Endothelial cell of hepatic sinusoid (primary cell): ENCODE results near the gene JTB.
"Not testable (repeated sequence)": the region's sequence is repeated elsewhere in the genome, so short reads cannot be mapped to it uniquely, and the experiment has no call there.

ENCODE experiments used
- in situ Hi-C: cut with HindIII; loops from 2 replicates; pipeline ENCODE4 v1.10.0; 2017; ENCODE audit warnings: low sequenced_read_pairs

Gene JTB

DNA sequence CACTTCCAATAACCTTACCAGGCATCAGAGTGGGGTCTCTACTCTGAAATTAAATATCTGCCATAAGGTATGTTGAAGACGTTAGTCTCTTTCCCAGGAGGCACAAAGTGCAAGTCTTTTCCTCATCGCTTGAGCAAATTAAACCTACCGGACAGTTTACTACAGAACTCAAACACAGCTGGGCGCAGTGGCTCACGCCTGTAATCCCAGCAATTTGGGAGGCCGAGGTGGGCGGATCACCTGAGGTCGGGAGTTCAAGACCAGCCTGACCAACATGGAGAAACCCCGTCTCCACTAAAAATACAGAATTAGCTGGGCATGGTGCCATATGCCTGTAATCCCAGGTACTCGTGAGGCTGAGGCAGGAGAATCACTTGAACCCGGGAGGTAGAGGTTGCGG lies 1.6 kb upstream of the JTB start:
- in situ Hi-C loops: not testable (repeated sequence)

DNA sequence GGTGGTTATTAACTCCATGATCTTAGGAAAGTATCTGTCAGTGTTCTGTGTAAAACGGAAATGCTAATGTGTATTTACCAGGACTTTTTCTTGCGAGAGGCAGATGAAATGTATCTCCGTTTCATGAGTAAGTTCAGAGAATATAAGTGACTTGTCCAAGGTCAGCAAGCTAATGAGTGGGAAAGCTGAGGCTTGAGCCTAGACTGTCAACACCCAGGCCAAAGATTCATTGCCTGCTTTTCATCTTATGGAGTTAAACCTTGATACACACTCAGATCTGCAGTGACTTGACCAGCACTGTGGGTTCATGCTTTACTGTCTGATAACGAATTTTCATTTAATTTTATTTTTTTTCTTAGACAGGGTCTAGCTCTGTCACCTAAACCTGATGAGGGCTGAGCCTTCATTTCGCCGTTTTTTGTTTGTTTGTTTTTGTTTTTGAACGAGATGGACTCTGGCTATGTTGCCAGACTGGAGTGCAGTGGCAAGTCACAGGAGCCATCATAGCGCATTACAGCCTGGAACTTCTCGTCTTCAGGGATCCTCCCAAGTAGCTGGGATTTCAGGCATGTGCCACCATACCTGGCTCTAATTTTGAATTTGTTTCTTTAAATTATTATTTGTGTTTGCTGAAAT lies 918 bp upstream of the JTB start:
- in situ Hi-C loops: no loop called here

DNA sequence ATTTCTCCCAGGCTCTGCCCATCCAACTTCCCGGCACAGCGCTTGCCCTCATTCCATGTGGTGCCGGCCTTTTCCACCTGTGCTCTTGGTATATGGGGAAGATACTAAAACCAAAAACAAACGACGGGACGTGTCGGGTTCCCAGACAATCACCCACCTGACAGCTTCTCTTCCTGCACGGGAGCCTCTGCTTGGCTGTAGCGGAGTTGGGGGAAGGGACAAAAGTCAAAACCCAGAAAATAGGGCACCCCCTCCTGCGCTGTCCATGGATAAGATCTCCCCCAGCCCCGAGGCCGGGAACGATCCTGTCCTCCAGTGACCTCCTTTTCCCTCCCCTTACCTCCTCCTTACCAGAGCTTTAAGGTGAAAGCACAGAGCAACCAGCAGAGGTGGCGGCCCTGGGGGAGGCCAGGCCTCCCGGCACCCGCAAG lies 640 bp downstream of the JTB start:
- in situ Hi-C loops: no loop called here

DNA sequence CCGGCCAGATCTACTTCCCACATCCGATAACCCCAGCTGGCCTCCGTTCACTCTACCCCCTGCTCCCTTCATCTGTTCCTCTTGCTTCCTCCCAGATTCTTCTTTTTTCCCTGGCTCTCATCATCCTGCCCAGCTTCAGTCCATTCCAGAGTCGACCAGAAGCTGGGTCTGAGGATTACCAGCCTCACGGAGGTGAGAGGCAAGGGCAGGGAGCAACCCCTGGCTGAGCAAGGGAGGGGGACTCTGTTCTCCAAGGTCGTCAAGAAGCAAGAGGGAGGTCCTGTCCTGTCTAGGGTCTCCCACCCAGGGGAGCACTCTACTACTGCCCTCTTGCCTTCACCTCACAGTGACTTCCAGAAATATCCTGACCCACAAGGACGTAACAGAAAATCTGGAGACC lies 3.9 kb downstream of the JTB start:
- in situ Hi-C loops: no loop called here

DNA sequence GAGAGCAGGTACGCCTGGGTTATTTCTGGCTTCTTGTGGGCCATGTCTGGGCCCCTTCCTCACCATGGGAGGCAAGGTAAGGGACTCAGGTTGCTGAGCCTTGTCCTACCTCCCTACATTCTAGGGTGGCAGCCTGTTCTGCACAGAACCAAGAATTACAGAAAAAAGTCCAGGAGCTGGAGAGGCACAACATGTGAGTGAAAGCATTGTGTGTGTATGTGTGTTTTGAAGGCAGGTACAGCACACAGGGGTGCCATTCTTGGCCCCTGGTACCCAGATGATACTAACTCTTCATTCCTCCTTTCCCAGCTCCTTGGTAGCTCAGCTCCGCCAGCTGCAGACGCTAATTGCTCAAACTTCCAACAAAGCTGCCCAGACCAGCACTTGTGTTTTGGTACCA lies 4.4 kb downstream of the JTB start:
- in situ Hi-C loops: no loop called here

DNA sequence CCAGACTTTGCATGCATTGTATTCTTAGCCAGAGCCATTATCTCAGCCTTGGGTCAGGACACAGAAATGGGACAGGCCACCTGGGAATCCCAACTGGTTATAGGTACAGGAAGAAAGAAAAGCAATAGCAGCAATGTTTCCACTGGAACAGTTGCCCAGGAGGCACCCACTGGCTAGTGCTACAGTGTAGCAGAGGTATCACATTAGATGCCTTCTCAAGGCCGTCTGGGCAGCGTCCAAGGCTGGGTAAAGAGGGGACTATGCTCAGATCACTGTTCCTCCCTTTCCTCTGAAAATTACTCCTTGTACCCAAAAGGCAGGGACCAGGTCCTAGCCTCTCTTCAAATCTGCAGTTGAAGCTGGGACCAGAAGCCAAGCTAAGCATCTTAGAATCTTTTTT lies 7.1 kb downstream of the JTB start:
- in situ Hi-C loops: no loop called here

DNA sequence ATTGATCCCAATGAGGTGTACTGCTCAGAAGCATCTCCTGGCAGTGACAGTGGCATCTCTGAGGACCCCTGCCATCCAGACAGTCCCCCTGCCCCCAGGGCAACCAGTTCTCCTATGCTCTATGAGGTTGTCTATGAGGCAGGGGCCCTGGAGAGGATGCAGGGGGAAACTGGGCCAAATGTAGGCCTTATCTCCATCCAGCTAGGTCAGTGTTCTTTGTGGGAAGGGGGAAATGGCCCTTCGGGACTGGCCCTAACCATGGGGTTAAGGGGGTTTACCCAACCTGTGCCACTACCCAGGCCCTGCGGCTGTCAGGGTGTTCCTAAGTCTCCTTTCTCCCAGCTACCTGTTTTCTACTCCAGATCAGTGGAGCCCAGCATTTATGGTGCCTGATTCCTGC lies 8.5 kb downstream of the JTB start:
- in situ Hi-C loops: no loop called here

DNA sequence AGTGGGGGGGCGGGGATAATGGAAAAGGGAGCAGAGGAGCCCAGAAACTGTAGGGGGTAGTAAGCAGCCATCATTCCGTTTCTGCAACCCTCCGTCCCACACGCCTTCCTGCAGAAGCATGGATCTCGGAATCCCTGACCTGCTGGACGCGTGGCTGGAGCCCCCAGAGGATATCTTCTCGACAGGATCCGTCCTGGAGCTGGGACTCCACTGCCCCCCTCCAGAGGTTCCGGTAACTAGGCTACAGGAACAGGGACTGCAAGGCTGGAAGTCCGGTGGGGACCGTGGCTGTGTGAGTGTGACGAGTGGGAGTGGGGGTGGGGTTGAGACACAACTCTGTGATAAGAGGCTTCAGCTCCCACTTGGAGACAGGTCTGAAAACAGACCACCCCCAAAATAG lies 9.1 kb downstream of the JTB start:
- in situ Hi-C loops: no loop called here

DNA sequence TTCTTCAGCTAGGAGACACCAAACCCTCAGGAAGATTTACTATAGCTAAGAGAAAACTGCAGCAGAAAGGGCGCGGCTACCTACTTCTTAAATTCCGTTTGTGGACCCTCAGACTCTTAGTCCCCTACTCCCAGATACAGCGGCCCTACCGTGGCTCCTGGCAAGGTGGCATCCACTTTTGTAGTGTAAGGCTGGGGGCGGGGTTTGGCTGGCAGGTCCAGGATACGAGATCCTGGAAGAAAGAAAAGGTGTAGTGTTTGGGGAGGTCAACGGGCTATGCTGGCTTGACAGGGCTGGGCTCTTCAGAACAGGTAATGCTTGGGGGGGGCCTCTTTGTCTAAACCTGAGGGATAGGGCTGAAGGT lies 9.5 kb downstream of the JTB start:
- in situ Hi-C loops: no loop called here

DNA sequence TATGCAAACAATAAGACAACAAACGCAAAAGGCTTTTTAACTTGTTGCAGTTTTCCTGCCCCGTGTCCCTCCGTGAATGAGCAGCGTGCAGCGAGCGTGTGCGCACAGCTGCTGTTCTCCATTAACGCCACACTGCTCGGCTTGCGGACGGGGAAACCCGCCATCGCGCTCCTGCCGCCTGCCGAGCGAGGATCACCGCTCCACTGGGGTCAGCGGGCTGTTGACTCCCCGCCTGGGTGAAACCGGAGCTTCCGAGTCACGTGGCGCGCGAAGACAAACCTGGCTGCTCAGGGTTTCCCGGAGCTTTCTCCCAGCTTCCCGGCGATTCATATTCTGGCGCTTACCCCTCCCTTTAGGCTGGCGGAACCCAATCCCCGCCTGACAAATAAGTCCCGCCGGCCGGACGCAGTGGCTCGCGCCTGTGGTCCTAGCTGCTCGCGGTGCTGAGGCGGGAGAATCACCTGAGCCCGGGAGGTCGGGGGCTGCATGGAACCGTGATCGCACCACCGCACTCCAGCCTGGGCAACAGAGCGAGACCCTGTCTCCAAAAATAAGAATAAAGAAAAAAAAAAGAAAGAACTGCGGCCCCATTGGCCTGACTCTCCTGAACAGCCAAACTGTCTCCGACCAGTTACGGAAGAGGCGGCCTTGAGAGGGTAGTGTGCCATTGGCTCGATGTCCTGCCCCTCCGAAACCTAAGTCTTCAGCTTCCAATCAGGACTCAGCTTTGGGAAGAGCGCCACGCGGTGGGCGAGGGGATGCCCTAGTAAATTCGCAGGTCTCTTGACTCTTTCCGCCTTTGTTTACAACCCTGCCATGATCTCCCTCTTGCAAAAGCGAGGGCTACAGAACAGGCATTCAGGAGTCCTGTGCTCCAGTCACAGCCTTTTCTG lies 10.1 kb downstream of the JTB start, which contains the start of gene CREB3L4:
TSS of gene CREB3L4 (plus strand) at position 796 of the 893 bp plus-strand sequence. CDS start 624 bp downstream, outside the sequence.
- in situ Hi-C loops: no loop called here

DNA sequence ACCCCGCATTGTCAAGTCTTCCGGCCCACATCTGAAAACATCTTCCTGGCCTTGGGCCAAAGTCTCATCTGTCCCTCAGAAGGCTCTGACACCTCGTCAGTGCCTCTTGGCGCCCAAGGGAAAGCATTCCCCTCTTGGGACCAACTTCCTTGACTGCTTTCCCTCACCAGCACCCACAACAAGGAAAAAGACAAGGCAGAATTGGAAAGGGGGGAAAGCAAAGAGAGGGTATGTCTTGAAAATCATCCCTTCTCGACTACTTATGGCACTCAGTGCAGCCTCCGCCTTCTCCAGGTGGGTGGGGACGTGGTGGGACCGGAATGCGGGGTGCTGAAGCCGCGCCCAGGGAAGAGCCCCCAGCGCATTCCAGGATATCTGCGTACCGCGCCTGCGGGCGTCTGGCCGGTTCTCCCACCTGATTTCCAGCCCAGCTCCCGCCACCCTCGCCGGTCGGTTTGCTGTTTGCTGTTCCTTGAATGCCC lies 13.6 kb downstream of the JTB start:
- in situ Hi-C loops: no loop called here

DNA sequence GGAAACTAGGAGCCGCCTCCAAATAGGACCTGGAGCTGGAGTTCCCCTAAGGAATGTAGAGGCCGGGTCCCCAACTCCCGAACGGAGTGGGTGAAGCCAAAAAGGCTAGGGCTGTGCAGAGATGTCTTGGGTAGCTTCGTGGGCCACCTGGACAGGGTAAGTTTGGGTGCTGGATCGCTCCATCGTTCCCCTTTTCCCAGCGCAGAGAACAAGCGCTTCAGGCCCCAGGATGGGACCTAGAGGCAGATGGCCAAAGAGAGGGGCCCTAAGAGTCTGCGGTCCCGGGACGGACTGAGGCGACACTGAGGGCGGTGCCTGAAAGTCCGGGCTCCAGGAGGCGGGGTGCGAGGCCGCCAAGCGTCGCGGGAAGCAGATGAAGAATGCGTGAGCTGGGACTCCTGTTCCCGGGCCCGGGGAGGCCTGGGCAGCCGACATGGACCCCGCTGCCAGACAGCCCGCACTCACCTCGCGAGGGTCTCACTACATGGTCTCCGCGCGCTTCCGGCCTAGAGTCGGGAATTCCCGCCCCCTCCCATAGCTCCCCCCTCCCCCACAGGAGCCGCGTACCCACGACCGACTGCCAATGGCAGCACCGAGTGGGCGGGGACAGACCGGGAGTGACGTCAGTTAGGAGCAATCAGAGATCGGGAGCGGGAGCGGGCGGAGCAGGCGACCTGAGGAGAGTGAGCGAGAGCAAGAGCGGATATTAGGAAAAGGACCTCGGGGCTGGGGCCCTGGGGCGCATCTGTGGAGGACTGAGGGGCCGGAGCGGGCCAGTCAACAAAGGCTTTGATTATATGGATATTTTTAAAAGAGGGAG lies 14.2 kb downstream of the JTB start, which contains the start of gene SLC39A1:
TSS of gene SLC39A1 (minus strand) at position 508 of the 820 bp plus-strand sequence. CDS start 822 bp downstream, outside the sequence.
- in situ Hi-C loops: no loop called here

DNA sequence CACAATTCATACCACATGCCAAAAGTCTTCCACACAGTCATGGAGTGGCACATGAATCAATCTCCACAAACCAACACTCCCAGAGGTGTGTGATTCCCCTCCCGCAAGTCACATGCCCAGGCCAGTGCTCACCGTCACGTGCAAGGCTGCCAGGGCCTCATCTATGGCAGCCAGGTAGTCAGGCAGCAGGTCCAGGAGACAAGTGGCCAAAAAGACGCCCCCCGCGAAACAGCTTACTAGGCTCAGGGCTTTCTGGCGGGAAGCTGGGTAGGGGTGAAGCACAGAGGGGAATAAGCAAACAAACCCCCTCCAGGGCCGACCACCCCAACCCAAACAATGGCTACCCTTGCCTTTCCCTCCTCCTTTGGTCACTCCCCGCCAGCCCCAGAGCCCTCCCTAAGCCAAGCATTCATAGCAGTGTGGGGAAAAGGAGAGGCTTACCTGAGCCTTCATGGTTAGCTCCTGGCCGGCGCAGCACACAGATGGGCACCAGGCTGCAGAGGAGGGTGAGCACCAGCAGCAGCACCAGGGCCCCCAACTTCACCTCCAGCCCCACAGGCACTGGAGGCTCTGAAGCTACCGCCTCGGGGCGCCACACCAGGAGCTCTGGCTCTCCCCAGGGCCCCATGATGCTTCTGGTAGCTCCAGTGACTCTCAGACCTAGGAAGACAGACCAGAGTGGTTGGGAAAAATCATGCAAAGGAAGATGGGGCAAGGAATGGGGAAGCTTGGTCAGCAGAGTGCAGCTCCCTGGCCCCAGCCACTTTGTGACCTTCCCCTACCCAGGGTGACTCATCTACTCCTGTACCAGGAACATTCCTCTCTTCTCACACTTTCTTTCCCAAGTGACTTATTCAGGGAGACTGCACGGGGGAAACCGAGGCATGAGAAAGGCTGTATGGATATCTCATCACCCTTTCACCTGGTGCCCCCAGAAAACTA lies 15.1 kb downstream of the JTB start:
- in situ Hi-C loops: no loop called here

DNA sequence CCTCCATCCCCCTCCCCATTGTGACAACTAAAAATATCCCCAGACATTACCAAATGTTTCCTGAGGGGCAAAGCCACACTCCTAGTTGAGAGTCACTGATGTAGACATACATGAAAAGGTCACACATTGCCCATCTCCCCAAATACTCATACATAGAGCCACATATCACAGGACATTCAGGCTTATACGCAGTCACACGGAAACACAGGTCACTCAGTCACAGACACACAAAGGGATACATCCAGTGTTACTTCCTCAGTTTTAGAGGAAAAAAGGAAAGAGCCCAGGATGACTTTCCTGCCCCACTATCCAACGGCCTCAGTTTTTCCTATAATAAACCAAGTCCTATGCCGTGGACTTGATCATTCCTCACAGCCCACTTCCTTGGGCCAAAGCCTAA lies 16.1 kb downstream of the JTB start:
- in situ Hi-C loops: no loop called here

DNA sequence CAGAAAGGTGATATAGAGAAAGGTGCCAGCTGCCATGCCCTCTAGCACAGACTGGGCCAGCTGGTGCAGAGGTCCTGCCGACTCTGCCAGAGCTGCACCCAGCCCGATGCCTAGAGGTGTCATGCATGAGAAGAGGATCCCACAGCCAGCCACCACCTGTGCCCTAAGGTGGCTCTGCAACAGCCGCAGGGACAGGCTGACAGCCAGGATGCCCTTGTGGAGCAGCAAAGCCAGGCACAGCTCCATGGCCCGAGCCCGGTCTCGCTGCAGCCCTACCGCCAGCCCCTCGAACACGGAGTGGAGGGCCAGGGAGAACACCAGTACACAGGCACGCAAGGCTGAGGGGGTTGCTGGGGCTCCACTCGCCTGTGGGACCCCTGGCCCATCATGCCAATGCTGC lies 17.3 kb downstream of the JTB start:
- in situ Hi-C loops: no loop called here

DNA sequence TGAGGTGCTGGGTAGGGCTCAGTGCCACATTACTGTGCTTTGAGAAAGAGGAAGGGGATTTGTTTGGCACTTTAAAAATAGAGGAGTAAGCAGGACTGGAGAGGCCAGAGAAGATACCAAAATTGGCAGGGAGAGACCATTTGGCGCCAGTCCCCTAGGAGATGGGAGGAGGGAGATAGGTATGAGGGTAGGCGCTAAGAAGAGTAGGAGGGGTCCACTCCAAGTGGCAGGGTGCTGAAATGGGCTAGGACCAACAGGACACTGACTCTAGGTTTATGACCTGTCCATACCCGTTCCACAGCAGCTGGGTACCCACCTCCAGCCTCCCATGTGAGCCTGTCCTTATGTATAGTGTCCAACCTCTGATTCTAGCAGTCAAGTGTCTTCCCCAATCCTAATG lies 18.0 kb downstream of the JTB start:
- in situ Hi-C loops: no loop called here

DNA sequence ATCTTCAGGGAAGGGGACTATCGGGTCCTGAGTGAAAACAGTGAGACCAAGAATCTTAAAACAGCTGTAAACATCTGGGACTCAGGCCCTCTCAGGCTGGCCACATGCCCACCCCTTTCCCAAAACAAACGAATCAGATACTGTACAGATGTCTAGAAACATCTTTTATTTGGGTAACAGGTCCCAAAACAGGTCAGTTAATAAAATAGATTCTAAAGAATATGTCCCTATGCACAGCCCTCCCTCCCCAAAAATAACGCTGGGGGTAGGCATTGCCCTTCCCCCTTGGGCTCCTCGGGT lies 18.6 kb downstream of the JTB start:
- in situ Hi-C loops: no loop called here

DNA sequence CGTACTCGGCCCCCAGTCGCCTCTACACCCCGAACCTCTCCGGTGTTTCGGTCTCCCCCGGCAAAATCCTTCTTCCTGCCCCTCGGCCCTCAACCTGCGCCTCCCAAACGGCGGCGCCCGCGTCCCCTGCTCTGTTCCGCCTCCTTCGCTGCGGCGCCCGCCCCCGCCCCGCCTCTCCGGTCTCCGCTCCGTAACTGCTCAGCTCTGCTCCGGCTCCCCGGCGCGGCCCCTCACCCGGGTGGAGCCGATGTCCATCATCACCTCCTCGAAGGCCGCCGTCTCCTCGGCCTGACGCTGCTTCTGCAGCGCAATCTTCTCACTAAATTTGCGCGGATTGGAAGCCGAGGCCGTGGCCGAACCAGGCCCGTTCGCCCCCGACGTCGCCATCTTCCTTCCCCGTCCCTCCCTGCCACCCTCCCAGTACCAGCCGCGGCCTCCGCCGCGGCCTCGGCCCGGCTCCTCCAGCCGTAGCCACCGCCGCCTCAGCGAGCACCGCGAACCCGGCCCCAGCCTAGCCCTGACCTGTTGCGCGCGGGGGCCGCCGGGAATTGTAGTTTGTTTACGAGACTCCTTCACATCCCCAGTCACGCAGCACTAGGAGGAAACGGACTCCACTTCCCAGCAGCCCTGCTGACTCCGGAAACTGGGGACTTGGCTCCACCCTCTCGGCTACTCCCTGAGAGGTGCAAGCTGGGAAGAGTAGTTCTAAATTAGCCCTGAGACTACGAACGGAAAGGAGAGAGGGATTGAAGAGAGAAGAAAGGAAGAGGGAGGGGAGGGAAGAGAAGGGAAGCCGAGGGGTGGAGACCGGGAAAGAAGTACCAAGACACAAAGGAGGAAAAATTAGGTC lies 19.1 kb downstream of the JTB start, which contains the start of gene CRTC2:
TSS of gene CRTC2 (minus strand) at position 502 of the 850 bp plus-strand sequence. CDS start at position 387, 115 bp downstream.
- in situ Hi-C loops: no loop called here

DNA sequence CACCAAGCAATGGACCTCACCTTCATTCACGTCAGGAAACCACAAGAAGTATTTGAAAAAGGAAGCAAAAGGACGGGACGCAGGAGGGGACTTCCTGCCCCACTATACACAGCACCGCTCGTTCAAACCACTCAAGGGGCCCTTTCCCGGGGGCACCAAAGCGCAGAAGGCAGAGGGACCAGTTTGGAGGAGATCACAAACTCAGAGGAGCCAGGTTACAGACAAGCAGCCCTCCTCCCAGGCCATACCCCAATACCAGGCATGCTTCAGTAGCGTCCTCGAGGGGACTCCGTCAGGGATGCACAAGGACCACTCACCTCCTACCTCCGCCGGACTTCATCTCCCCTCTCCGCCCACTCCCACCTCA lies 19.7 kb downstream of the JTB start:
- in situ Hi-C loops: no loop called here
